Astrocyte (in vitro differentiated cells and primary cell): ENCODE data around the gene NCOA3. TPM values are rescaled to one million over a fixed set of nuclear protein-coding genes. Genes with fewer than 3 reads are reported as not detected.
A peak's percentile ranks its signal among the peaks of the same experiment; 100 is the strongest.

ENCODE experiments used
- DNase-seq: peaks from one replicate; pipeline ENCODE4 v3.0.0-alpha.2; 2010; ENCODE audit warnings: low read depth
- FAIRE-seq: peaks from 2 replicates; lab custom pipeline; 2011; peaks lifted over from hg19 to GRCh38; lab: Jason Lieb, UNC
- H2AFZ ChIP-seq: 2 replicates; pipeline ENCODE4 v1.6.0; 2012; ENCODE audit warnings: low read depth, low read length, inconsistent platforms
- H3K27ac ChIP-seq: 2 replicates; pipeline ENCODE4 v1.5.1; 2011; ENCODE audit warnings: low read depth, low read length, inconsistent platforms
- H3K27me3 ChIP-seq: 2 replicates; pipeline ENCODE4 v1.6.0; 2011; ENCODE audit warnings: low read length, inconsistent platforms; ENCODE audit not compliant: insufficient read depth
- H3K36me3 ChIP-seq: 2 replicates; pipeline ENCODE4 v1.5.1; 2011; ENCODE audit warnings: low read length, inconsistent platforms; ENCODE audit not compliant: insufficient read depth
- H3K4me1 ChIP-seq: 2 replicates; pipeline ENCODE4 v1.5.1; 2011; ENCODE audit warnings: low read length, inconsistent platforms; ENCODE audit not compliant: insufficient read depth
- H3K4me2 ChIP-seq: 2 replicates; pipeline ENCODE4 v1.6.0; 2012; ENCODE audit warnings: low read length, inconsistent platforms
- H3K4me3 ChIP-seq: 2 replicates; pipeline ENCODE4 v1.5.1; 2011; ENCODE audit warnings: low read depth, mild to moderate bottlenecking, low read length, inconsistent platforms; ENCODE audit not compliant: insufficient read depth
- H3K79me2 ChIP-seq: 2 replicates; pipeline ENCODE4 v1.6.0; 2012; ENCODE audit warnings: mild to moderate bottlenecking, low read length, inconsistent platforms; ENCODE audit not compliant: insufficient read depth
- H3K9ac ChIP-seq: 2 replicates; pipeline ENCODE4 v1.6.0; 2012; ENCODE audit warnings: mild to moderate bottlenecking, low read length, inconsistent platforms
- H3K9me3 ChIP-seq: 2 replicates; pipeline ENCODE4 v1.5.1; 2012; ENCODE audit warnings: low read depth, mild to moderate bottlenecking, low read length, inconsistent platforms; ENCODE audit not compliant: insufficient read depth
- H4K20me1 ChIP-seq: 2 replicates; pipeline ENCODE4 v1.6.0; 2012; ENCODE audit warnings: low read length, inconsistent platforms; ENCODE audit not compliant: insufficient read depth
- H3K27ac Mint-ChIP-seq: one replicate; pipeline ENCODE4 v1.8.0; 2021; ENCODE audit warnings: mild to moderate bottlenecking, mixed read lengths; ENCODE audit not compliant: unreplicated experiment
- H3K27me3 Mint-ChIP-seq: one replicate; pipeline ENCODE4 v1.8.0; 2021; ENCODE audit warnings: low read depth, mixed read lengths; ENCODE audit not compliant: unreplicated experiment
- H3K36me3 Mint-ChIP-seq: one replicate; pipeline ENCODE4 v1.8.0; 2021; ENCODE audit warnings: low read depth, mixed read lengths; ENCODE audit not compliant: unreplicated experiment
- H3K4me1 Mint-ChIP-seq: one replicate; pipeline ENCODE4 v1.8.0; 2021; ENCODE audit warnings: low read depth, mixed read lengths; ENCODE audit not compliant: unreplicated experiment
- H3K4me3 Mint-ChIP-seq: one replicate; pipeline ENCODE4 v1.8.0; 2021; ENCODE audit warnings: mild to moderate bottlenecking, moderate library complexity, mixed read lengths; ENCODE audit not compliant: unreplicated experiment
- H3K9me3 Mint-ChIP-seq: one replicate; pipeline ENCODE4 v1.8.0; 2021; ENCODE audit warnings: mild to moderate bottlenecking, mixed read lengths; ENCODE audit not compliant: unreplicated experiment
- EZH2 ChIP-seq: IDR thresholded peaks from 2 replicates; pipeline ENCODE4 v1.6.1; 2012; ENCODE audit warnings: mild to moderate bottlenecking, low read length, inconsistent platforms; ENCODE audit not compliant: insufficient read depth
- total RNA-seq: library from RNA; stranded (reverse); gene quantifications from 2 replicates; pipeline ENCODE4 v1.2.1, GENCODE V29; 2021
- TF ChIP-seq, protein P1 (sequence below): IDR thresholded peaks from 2 replicates; pipeline ENCODE4 v1.5.1; 2011; ENCODE audit warnings: low read depth, mild to moderate bottlenecking, inconsistent platforms, low read length, moderate library complexity; ENCODE audit not compliant: insufficient read depth

NCOA3 gene
- total RNA-seq, 1 donor from 2014 or later: 30.5 TPM

DNA sequence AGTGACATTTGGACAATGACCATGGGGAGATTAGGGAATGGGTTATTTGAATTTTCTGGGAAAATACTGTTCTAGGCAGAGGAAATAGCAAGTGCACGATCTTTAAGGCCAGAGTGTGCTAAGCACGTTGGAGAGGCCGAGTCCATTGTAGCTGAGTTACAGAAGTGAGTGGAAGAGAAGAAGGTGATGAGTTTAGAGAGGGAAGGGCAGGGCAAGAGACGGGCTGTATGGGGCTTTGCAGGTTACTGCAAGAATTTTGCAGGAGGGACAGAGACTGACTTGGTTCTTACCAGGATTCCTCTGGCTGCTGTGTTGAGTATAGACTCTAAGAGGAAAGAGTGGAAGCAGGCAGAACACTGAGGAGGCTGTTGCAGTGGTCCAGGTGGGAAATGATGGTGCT lies 1.1 kb upstream of the NCOA3 start:
- no peaks in the 10 kb centered on the region for H3K36me3 ChIP-seq
- no peak overlapping the region for H2AFZ ChIP-seq
- Mint-ChIP-seq H3K27ac (peak overlapping the region; percentile 7), H3K4me1 (peaks cover 9% of the 10 kb centered on the region), H3K9me3 (no peaks in the 10 kb centered on the region), H3K27me3 (no peaks in the 10 kb centered on the region), H3K36me3 (no peaks in the 10 kb centered on the region), H3K4me3 (peak overlapping the region; percentile 93)
- peaks cover 9% of the 10 kb centered on the region for H3K4me1 ChIP-seq
- H3K9ac ChIP-seq: no peak overlapping the region
- no peaks in the 10 kb centered on the region for H3K9me3 ChIP-seq
- H3K4me2 ChIP-seq: peak overlapping the region; percentile 82
- TF ChIP-seq EZH2: no peak
- TF ChIP-seq, protein P1, sequence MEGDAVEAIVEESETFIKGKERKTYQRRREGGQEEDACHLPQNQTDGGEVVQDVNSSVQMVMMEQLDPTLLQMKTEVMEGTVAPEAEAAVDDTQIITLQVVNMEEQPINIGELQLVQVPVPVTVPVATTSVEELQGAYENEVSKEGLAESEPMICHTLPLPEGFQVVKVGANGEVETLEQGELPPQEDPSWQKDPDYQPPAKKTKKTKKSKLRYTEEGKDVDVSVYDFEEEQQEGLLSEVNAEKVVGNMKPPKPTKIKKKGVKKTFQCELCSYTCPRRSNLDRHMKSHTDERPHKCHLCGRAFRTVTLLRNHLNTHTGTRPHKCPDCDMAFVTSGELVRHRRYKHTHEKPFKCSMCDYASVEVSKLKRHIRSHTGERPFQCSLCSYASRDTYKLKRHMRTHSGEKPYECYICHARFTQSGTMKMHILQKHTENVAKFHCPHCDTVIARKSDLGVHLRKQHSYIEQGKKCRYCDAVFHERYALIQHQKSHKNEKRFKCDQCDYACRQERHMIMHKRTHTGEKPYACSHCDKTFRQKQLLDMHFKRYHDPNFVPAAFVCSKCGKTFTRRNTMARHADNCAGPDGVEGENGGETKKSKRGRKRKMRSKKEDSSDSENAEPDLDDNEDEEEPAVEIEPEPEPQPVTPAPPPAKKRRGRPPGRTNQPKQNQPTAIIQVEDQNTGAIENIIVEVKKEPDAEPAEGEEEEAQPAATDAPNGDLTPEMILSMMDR: no peak
- peaks cover 15% of the 10 kb centered on the region for H4K20me1 ChIP-seq
- peaks cover 36% of the 10 kb centered on the region for H3K79me2 ChIP-seq
- no peak overlapping the region for H3K4me3 ChIP-seq
- no peak for FAIRE-seq
- no peak for DNase-seq
- no peak overlapping the region for H3K27ac ChIP-seq
- H3K27me3 ChIP-seq: no peaks in the 10 kb centered on the region

DNA sequence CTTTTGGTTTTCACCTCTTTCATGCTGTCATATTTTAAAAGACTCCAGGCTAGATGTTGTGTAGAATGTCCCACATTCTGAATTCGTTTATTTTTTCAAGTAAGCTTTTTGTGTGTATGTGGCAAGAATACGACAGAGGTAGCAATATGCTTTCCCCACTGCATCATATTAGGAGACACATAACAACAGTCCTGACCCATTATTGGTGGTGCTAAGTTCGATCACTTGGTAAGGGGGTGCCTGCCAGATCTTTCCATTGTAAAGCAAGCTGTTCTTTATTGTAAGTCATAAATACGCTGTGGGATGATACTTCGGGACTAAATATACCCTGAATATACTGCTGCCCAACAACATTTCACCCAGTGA lies 588 bp upstream of the NCOA3 start:
- DNase-seq (no peak), FAIRE-seq (no peak)
- H3K4me3 ChIP-seq: peak overlapping the region; percentile 79
- Mint-ChIP-seq H3K4me1 (peaks cover 11% of the 10 kb centered on the region), H3K9me3 (no peaks in the 10 kb centered on the region), H3K4me3 (peak overlapping the region; percentile 93), H3K27ac (peak overlapping the region; percentile 7), H3K36me3 (no peaks in the 10 kb centered on the region), H3K27me3 (no peaks in the 10 kb centered on the region)
- peak overlapping the region; percentile 82 for H3K4me2 ChIP-seq
- H3K27me3 ChIP-seq: no peaks in the 10 kb centered on the region
- peaks cover 41% of the 10 kb centered on the region for H3K79me2 ChIP-seq
- H3K9ac ChIP-seq: peak overlapping the region; percentile 92
- H4K20me1 ChIP-seq: peaks cover 17% of the 10 kb centered on the region
- no peaks in the 10 kb centered on the region for H3K36me3 ChIP-seq
- no peaks in the 10 kb centered on the region for H3K9me3 ChIP-seq
- peaks cover 9% of the 10 kb centered on the region for H3K4me1 ChIP-seq
- peak overlapping the region; percentile 88 for H2AFZ ChIP-seq
- peak overlapping the region; percentile 57 for H3K27ac ChIP-seq
- TF ChIP-seq EZH2: no peak
- TF ChIP-seq, protein P1: no peak

DNA sequence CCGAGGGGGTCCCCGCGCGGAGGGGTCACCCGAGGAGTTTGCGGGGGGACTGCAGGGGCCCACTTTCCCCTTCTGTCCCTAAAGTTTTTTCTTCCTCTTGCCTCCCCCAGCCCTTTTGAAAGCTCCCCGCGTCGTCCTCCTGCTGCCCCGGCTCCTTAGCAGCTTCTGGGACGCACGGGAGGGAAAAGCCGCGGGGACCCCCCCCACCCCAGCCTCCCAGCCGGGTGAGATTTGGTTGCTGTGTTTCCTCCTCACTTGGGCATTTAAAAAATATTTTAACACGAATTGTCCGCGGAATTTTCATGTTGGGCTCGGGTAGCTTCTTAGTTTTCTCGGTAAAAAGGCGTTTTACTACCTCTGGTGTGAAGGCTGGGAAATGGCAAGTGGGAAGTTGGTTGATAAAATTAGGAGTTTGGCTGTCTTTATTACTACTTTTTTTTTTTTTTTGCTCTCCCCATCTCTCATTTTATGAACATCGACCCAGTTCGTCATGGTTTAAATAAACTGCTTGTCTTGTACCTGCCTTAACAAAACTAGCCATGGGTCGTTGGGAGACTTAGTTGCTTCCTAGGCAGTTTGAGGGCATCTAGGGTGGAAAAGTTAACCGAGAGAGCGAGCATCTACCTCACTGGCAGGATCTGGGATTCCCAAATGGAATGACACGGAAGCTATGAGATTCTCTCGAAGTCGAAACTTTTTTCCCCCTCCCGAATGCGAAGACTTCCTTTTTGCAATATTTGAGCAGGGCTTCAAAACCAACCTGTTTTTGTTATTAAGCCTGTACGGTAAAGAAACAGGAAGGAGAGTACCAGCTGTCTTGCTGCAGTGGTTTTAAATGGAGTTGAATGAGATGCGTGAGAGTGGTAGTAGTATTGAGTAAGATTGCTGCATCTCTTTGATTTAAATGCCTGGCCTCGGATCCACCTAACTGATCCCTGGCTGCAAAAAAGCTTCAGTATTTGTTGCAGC lies 868 bp downstream of the NCOA3 start:
- no peaks in the 10 kb centered on the region for H3K27me3 Mint-ChIP-seq
- no peaks in the 10 kb centered on the region for H3K36me3 ChIP-seq
- peak overlapping the region; percentile 79 for H3K4me3 ChIP-seq
- H4K20me1 ChIP-seq: peaks cover 32% of the 10 kb centered on the region
- H3K4me1 ChIP-seq: peaks cover 9% of the 10 kb centered on the region
- no peaks in the 10 kb centered on the region for H3K36me3 Mint-ChIP-seq
- FAIRE-seq: no peak
- peak overlapping the region; percentile 92 for H3K9ac ChIP-seq
- peaks cover 55% of the 10 kb centered on the region for H3K79me2 ChIP-seq
- H3K27me3 ChIP-seq: no peaks in the 10 kb centered on the region
- H3K9me3 Mint-ChIP-seq: no peaks in the 10 kb centered on the region
- DNase-seq: peak; percentile 33
- peak overlapping the region; percentile 85 for H3K27ac Mint-ChIP-seq
- H2AFZ ChIP-seq: peak overlapping the region; percentile 40
- H3K4me3 Mint-ChIP-seq: peak overlapping the region; percentile 93
- TF ChIP-seq EZH2: no peak
- TF ChIP-seq, protein P1: no peak
- H3K4me2 ChIP-seq: peak overlapping the region; percentile 82
- no peaks in the 10 kb centered on the region for H3K9me3 ChIP-seq
- peak overlapping the region; percentile 57 for H3K27ac ChIP-seq
- peaks cover 14% of the 10 kb centered on the region for H3K4me1 Mint-ChIP-seq
